Transverse colon (tissue), 4 donors: Measurements from ENCODE around the gene BFSP2. TPM values are rescaled to one million over a fixed set of nuclear protein-coding genes. Genes with fewer than 3 reads are reported as not detected.

ENCODE experiments used
- DNase-seq: peaks from one replicate; pipeline ENCODE4 v3.0.0-alpha.2; 2019
- H3K27ac ChIP-seq, 4 donors: fragments of 200-600 bp; sonication (generic); 2 replicates each; pipeline ENCODE4 v1.5.1; 2016 to 2018; ENCODE audit warnings: inconsistent platforms in 4 of 4
- H3K27me3 ChIP-seq: fragments of 200-600 bp; sonication (generic); 2 replicates; pipeline ENCODE4 v1.5.1; 2017; ENCODE audit warnings: inconsistent platforms
- H3K36me3 ChIP-seq, 4 donors: fragments of 200-600 bp; sonication (generic); 2 replicates each; pipeline ENCODE4 v1.5.1; 2017 to 2019; ENCODE audit warnings: inconsistent platforms in 4 of 4
- H3K4me1 ChIP-seq, 4 donors: fragments of 200-600 bp; sonication (generic); 2 replicates each; pipeline ENCODE4 v1.5.1; 2017 to 2020; ENCODE audit warnings: inconsistent platforms in 4 of 4
- H3K4me3 ChIP-seq, 4 donors: fragments of 200-600 bp; sonication (generic); 1 replicate in 1 of 4; 2 replicates in 3 of 4; pipeline versions ENCODE4 v1.5.1 to v1.6.1; 2017 to 2019; ENCODE audit warnings: inconsistent platforms in 4 of 4
- H3K9me3 ChIP-seq, 2 donors: fragments of 200-600 bp; sonication (generic); 2 replicates each; pipeline ENCODE4 v1.5.1; 2017 to 2019; ENCODE audit warnings: inconsistent platforms in 2 of 2
- EP300 ChIP-seq: sonication (generic); formaldehyde crosslinking; IDR thresholded peaks from one replicate; pipeline ENCODE4 v1.6.1; 2017; ENCODE audit warnings: antibody characterized with exemption, low read depth
- POLR2A ChIP-seq: fragments of 450-650 bp; IDR thresholded peaks from one replicate; pipeline ENCODE4 v1.6.1; 2016; ENCODE audit warnings: antibody characterized with exemption, mild to moderate bottlenecking, moderate library complexity
- POLR2AphosphoS5 ChIP-seq, 3 donors: sonication (generic); formaldehyde crosslinking; IDR thresholded peaks; one replicate each; pipeline ENCODE4 v1.6.1; 2016; ENCODE audit warnings: antibody characterized with exemption in 3 of 3
- WGBS, 2 donors: methylation state at CpG; one replicate each; pipeline ENCODE4 v1.1.5; 2018; ENCODE audit warnings: low coverage in 1 of 2; 5-methylcytosine and 5-hydroxymethylcytosine counted together
- in situ Hi-C, 4 donors: fragments of 200-750 bp; cut with MboI; loops; one replicate each; pipeline versions ENCODE4 v1.15.0 to v1.15.1; 2017; ENCODE audit warnings: low sequenced_read_pairs in 3 of 4, low pct_ligation_motif_present in 1 of 4, low pct_unique_long_range_greater_than_20kb in 1 of 4
- intact Hi-C: fragments of 100-400 bp; cut with DNase I; formaldehyde crosslinking; loops from one replicate; pipeline ENCODE4 v1.15.1; 2023; ENCODE audit warnings: low total_unique reads
- total RNA-seq, 4 donors: library from RNA; depleted of rRNA; stranded (reverse); fragments of >200 nt; gene quantifications; one replicate each; pipeline ENCODE4 v1.1.0, GENCODE V29; 2016
- TF ChIP-seq, protein P1 (sequence below), 5 experiments: fragments of 200-600 bp in 3 of 5; fragments of 450-650 bp in 2 of 5; sonication (generic) in 3 of 5; IDR thresholded peaks; 1 replicate in 2 of 5; 2 replicates in 3 of 5; pipeline ENCODE4 v1.5.1; 2016 to 2017; ENCODE audit warnings: antibody characterized with exemption in 5 of 5, inconsistent platforms in 3 of 5, mild to moderate bottlenecking in 2 of 5, moderate library complexity in 1 of 5

Gene BFSP2
- total RNA-seq, 4 donors from 2014 or later = not detected

DNA sequence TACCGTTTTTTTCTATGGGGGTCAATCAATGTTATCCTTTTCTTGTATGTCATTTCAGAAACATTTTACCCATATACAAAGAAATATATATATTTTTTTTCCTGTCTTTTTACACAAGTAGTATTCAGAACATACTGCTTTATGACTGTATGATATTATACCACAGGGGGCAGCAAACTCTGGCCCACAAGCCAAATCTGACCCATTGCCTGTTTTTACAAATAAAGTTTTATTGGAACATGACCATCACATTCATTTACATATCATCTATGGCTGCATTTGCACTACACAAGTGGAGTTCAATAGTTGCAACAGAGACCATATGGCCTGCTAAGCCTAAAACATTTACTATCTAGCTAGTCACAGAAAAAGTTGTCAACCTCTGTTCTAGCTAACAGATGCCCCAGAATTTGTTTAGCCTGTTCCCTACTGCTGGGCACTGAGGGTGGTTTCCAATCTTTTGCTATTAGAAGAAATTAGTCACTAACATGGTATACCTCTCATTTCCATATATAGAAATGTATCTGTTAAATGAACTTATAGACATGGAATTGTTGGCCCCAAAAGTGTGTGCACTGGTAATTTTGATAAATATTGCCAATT, 57.7 kb downstream of the BFSP2 start:
- intact Hi-C loops = no loop called here
- no peaks in the 10 kb centered on the region for H3K9me3 ChIP-seq
- 80 to 88% methylated on average over 1 of the region's 1 CpG for WGBS, 2 donors
- H3K27me3 ChIP-seq = no peaks in the 10 kb centered on the region
- H3K36me3 ChIP-seq = no peaks in the 10 kb centered on the region
- H3K27ac ChIP-seq = no peak overlapping the region
- DNase-seq = no peak
- TF ChIP-seq EP300 = no peak
- TF ChIP-seq POLR2AphosphoS5 (IDR thresholded peaks at IDR 0.05) = no peak
- TF ChIP-seq, protein P1, sequence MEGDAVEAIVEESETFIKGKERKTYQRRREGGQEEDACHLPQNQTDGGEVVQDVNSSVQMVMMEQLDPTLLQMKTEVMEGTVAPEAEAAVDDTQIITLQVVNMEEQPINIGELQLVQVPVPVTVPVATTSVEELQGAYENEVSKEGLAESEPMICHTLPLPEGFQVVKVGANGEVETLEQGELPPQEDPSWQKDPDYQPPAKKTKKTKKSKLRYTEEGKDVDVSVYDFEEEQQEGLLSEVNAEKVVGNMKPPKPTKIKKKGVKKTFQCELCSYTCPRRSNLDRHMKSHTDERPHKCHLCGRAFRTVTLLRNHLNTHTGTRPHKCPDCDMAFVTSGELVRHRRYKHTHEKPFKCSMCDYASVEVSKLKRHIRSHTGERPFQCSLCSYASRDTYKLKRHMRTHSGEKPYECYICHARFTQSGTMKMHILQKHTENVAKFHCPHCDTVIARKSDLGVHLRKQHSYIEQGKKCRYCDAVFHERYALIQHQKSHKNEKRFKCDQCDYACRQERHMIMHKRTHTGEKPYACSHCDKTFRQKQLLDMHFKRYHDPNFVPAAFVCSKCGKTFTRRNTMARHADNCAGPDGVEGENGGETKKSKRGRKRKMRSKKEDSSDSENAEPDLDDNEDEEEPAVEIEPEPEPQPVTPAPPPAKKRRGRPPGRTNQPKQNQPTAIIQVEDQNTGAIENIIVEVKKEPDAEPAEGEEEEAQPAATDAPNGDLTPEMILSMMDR (IDR thresholded peaks at IDR 0.05) = peak in 1 of 5 experiments; percentile 16
- no peak for TF ChIP-seq POLR2A
- in situ Hi-C loops = loop anchor here in 1 of 4 donors (25.0 kb wide), 1 partner anchor 130 kb away; no protein-coding TSS in a partner anchor
- peaks cover 0 to 21% (median 11%) of the 10 kb centered on the region in 4 donors for H3K4me1 ChIP-seq
- no peak overlapping the region for H3K4me3 ChIP-seq

DNA sequence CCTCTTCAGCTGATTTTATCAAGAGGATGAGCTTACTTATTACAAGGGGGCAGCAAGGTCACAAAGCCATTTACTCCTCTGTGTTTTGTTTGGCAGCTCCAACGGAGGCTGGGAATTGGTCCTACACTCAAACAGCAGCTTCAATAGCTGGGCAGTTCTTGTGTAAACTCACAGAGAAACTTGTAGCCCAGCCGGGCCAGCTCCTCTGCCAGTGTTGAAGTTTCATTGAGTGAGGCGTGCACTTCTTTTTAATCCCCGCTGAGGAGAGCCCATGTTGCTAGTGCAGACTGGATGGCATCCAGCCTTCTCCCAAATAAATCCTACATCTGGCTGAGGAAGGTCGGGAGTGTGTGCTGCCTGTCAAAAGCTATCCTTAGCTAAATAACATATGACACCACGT, 59.5 kb downstream of the BFSP2 start:
- peak; percentile 16 for DNase-seq
- no peaks in the 10 kb centered on the region for H3K9me3 ChIP-seq
- H3K36me3 ChIP-seq = no peaks in the 10 kb centered on the region
- TF ChIP-seq EP300 = no peak
- peaks cover 0 to 21% (median 12%) of the 10 kb centered on the region in 4 donors for H3K4me1 ChIP-seq
- WGBS, 2 donors = 23 to 60% methylated on average over 1 to 6 of the region's 6 CpGs
- H3K4me3 ChIP-seq = no peak overlapping the region
- intact Hi-C loops = no loop called here
- in situ Hi-C loops = loop anchor here in 1 of 4 donors (25.0 kb wide), 1 partner anchor 128 kb away; no protein-coding TSS in a partner anchor
- peak overlapping the region in 1 of 4 donors; percentile 4 for H3K27ac ChIP-seq
- H3K27me3 ChIP-seq = no peaks in the 10 kb centered on the region

- TF ChIP-seq EP300 (no peak), POLR2A (no peak), POLR2AphosphoS5 (IDR thresholded peaks at IDR 0.05) (no peak)
- TF ChIP-seq, protein P1 (IDR thresholded peaks at IDR 0.05) = no peak
- WGBS, 2 donors = 55 to 56% methylated on average over 3 of the region's 3 CpGs
- peaks cover 0 to 21% (median 12%) of the 10 kb centered on the region in 4 donors for H3K4me1 ChIP-seq
- no peaks in the 10 kb centered on the region for H3K9me3 ChIP-seq
- H3K36me3 ChIP-seq = no peaks in the 10 kb centered on the region
- peak overlapping the region in 1 of 4 donors; percentile 23 for H3K27ac ChIP-seq
- in situ Hi-C loops = loop anchor here in 2 of 4 donors (10.0 to 25.0 kb wide), 2 partner anchors 114 to 126 kb away; partner anchors contain the start of gene CDV3 (in 1 of the 2)
- intact Hi-C loops = no loop called here
- no peaks in the 10 kb centered on the region for H3K27me3 ChIP-seq
- no peak for DNase-seq
- no peak overlapping the region for H3K4me3 ChIP-seq
These were observed 61.0 kb downstream of the BFSP2 start for GRCh38 chr3:133460809-133461208.

- DNase-seq = peak; percentile 36
- Histone ChIP-seq H3K9me3 (no peaks in the 10 kb centered on the region), H3K27me3 (no peaks in the 10 kb centered on the region), H3K36me3 (no peaks in the 10 kb centered on the region), H3K4me1 (peaks cover 0 to 21% (median 12%) of the 10 kb centered on the region in 4 donors), H3K27ac (peak overlapping the region in 1 of 4 donors; percentile 23), H3K4me3 (no peak overlapping the region)
- intact Hi-C loops = no loop called here
- TF ChIP-seq, protein P1 (IDR thresholded peaks at IDR 0.05) = no peak
- in situ Hi-C loops = loop anchor here in 2 of 4 donors (10.0 to 25.0 kb wide), 2 partner anchors 114 to 126 kb away; partner anchors contain the start of gene CDV3 (in 1 of the 2)
- 0 to 57% methylated on average over 1 to 4 of the region's 4 CpGs for WGBS, 2 donors
These were observed 61.4 kb downstream of the BFSP2 start for GRCh38 chr3:133461291-133461690.
